ENCODE results near the gene AFF3.

- no peak for TF ChIP-seq EP300 (IDR thresholded peaks at IDR 0.05; ENCODE audit: borderline replicate concordance)
- no peak for TF ChIP-seq MAX (IDR thresholded peaks at IDR 0.05)
- TF ChIP-seq EGR1 (IDR thresholded peaks at IDR 0.05): no peak
- TF ChIP-seq FOXM1 (IDR thresholded peaks at IDR 0.05; ENCODE audit: borderline replicate concordance, low read depth): no peak
- no peak for TF ChIP-seq ZBTB7A (IDR thresholded peaks at IDR 0.05; ENCODE audit: low read depth)
- TF ChIP-seq TAF1 (IDR thresholded peaks at IDR 0.05; ENCODE audit: low read depth): no peak
- TF ChIP-seq TCF12 (IDR thresholded peaks at IDR 0.05; ENCODE audit: low read depth): no peak
- TF ChIP-seq, protein P1, sequence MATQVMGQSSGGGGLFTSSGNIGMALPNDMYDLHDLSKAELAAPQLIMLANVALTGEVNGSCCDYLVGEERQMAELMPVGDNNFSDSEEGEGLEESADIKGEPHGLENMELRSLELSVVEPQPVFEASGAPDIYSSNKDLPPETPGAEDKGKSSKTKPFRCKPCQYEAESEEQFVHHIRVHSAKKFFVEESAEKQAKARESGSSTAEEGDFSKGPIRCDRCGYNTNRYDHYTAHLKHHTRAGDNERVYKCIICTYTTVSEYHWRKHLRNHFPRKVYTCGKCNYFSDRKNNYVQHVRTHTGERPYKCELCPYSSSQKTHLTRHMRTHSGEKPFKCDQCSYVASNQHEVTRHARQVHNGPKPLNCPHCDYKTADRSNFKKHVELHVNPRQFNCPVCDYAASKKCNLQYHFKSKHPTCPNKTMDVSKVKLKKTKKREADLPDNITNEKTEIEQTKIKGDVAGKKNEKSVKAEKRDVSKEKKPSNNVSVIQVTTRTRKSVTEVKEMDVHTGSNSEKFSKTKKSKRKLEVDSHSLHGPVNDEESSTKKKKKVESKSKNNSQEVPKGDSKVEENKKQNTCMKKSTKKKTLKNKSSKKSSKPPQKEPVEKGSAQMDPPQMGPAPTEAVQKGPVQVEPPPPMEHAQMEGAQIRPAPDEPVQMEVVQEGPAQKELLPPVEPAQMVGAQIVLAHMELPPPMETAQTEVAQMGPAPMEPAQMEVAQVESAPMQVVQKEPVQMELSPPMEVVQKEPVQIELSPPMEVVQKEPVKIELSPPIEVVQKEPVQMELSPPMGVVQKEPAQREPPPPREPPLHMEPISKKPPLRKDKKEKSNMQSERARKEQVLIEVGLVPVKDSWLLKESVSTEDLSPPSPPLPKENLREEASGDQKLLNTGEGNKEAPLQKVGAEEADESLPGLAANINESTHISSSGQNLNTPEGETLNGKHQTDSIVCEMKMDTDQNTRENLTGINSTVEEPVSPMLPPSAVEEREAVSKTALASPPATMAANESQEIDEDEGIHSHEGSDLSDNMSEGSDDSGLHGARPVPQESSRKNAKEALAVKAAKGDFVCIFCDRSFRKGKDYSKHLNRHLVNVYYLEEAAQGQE (IDR thresholded peaks at IDR 0.05; ENCODE audit: low read depth): no peak
- no peak for TF ChIP-seq RAD21 (IDR thresholded peaks at IDR 0.05; ENCODE audit: low read depth)
- TF ChIP-seq, protein P2, sequence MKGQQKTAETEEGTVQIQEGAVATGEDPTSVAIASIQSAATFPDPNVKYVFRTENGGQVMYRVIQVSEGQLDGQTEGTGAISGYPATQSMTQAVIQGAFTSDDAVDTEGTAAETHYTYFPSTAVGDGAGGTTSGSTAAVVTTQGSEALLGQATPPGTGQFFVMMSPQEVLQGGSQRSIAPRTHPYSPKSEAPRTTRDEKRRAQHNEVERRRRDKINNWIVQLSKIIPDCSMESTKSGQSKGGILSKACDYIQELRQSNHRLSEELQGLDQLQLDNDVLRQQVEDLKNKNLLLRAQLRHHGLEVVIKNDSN (IDR thresholded peaks at IDR 0.05): no peak
- TF ChIP-seq CREB1 (IDR thresholded peaks at IDR 0.05; ENCODE audit: low read depth): no peak
- no peak for TF ChIP-seq NFIC (IDR thresholded peaks at IDR 0.05)
- TF ChIP-seq CEBPB (IDR thresholded peaks at IDR 0.05): no peak
Observed at GRCh38 chr2:99743146-99743545, 399.2 kb downstream of the AFF3 start.

Measured in Ishikawa (cell line).